ENCODE measurements around the gene IQCC.

The IQCC gene

GRCh38 chr1:32195972-32196823 lies 9.3 kb upstream of the IQCC start:
- no peak overlapping the region for H3K4me2 ChIP-seq (ENCODE audit: low read length)
- H3K23ac ChIP-seq (ENCODE audit: low read length) = no peak overlapping the region
- no peaks in the 10 kb centered on the region for H3K79me2 ChIP-seq (ENCODE audit: control insufficient read depth, insufficient read depth, low read length, poor library complexity)
- H2BK120ac ChIP-seq (ENCODE audit: insufficient read depth, low read length, poor library complexity) = no peak overlapping the region
- no peak overlapping the region for H4K12ac ChIP-seq (ENCODE audit: low read depth, low read length)
- DNase-seq = no peak
- H2BK12ac ChIP-seq (ENCODE audit: low read length) = no peak overlapping the region
- no peak overlapping the region for H3K4me3 ChIP-seq (ENCODE audit: low read depth, low read length)
- H3K4ac ChIP-seq (ENCODE audit: low read depth, low read length) = no peak overlapping the region
- no peak overlapping the region for H3K18ac ChIP-seq (ENCODE audit: low read length)
- peaks cover 56 to 66% of the 10 kb centered on the region in 2 experiments for H3K36me3 ChIP-seq (ENCODE audit: control insufficient read depth in 1 of 2, insufficient read depth in 2 of 2, low read length in 2 of 2)
- H3K79me1 ChIP-seq (ENCODE audit: low read length) = peaks cover 5% of the 10 kb centered on the region
- no peaks in the 10 kb centered on the region for H3K9me3 ChIP-seq (ENCODE audit: insufficient read depth, low read depth, low read length)
- H2AFZ ChIP-seq (ENCODE audit: insufficient read depth, low read length, poor library complexity) = no peak overlapping the region
- no peaks in the 10 kb centered on the region for H3K27me3 ChIP-seq (ENCODE audit: insufficient read depth, low read length)
- no peak overlapping the region for H3K9ac ChIP-seq (ENCODE audit: low read length)
- H2AK5ac ChIP-seq (ENCODE audit: low read length) = no peak overlapping the region
- H3K14ac ChIP-seq (ENCODE audit: low read length) = no peak overlapping the region
- H4K91ac ChIP-seq (ENCODE audit: low read depth, low read length) = no peak overlapping the region
- peaks cover 0 to 1% of the 10 kb centered on the region in 2 experiments for H3K4me1 ChIP-seq (ENCODE audit: control insufficient read depth in 1 of 2, insufficient read depth in 2 of 2, low read length in 2 of 2)
- no peak overlapping the region for H3K27ac ChIP-seq (ENCODE audit: low read depth, low read length)
- no peak overlapping the region for H4K8ac ChIP-seq (ENCODE audit: low read depth, low read length)
- H2BK5ac ChIP-seq (ENCODE audit: low read depth, low read length, poor library complexity) = no peak overlapping the region

- peaks cover 9% of the 10 kb centered on the region for H3K79me1 ChIP-seq (ENCODE audit: low read length)
- no peak for DNase-seq
- H4K12ac ChIP-seq (ENCODE audit: low read depth, low read length) = no peak overlapping the region
- H3K4me2 ChIP-seq (ENCODE audit: low read length) = no peak overlapping the region
- H3K4ac ChIP-seq (ENCODE audit: low read depth, low read length) = no peak overlapping the region
- H3K23ac ChIP-seq (ENCODE audit: low read length) = no peak overlapping the region
- peaks cover 6% of the 10 kb centered on the region in 2 experiments for H3K4me1 ChIP-seq (ENCODE audit: control insufficient read depth in 1 of 2, insufficient read depth in 2 of 2, low read length in 2 of 2)
- H4K91ac ChIP-seq (ENCODE audit: low read depth, low read length) = no peak overlapping the region
- WGBS (ENCODE audit: extremely low coverage, insufficient coverage, insufficient read length) = no CpG with 5 or more reads among the region's 1 CpG
- no peaks in the 10 kb centered on the region for H3K79me2 ChIP-seq (ENCODE audit: control insufficient read depth, insufficient read depth, low read length, poor library complexity)
- H4K8ac ChIP-seq (ENCODE audit: low read depth, low read length) = no peak overlapping the region
- H2AFZ ChIP-seq (ENCODE audit: insufficient read depth, low read length, poor library complexity) = no peak overlapping the region
- no peaks in the 10 kb centered on the region for H3K27me3 ChIP-seq (ENCODE audit: insufficient read depth, low read length)
- H3K4me3 ChIP-seq (ENCODE audit: low read depth, low read length) = no peak overlapping the region
- H2BK5ac ChIP-seq (ENCODE audit: low read depth, low read length, poor library complexity) = no peak overlapping the region
- H2AK5ac ChIP-seq (ENCODE audit: low read length) = no peak overlapping the region
- no peak overlapping the region for H3K9ac ChIP-seq (ENCODE audit: low read length)
- no peak overlapping the region for H2BK120ac ChIP-seq (ENCODE audit: insufficient read depth, low read length, poor library complexity)
- H3K36me3 ChIP-seq (ENCODE audit: control insufficient read depth in 1 of 2, insufficient read depth in 2 of 2, low read length in 2 of 2) = peaks cover 47 to 57% of the 10 kb centered on the region in 2 experiments
- no peak overlapping the region for H3K27ac ChIP-seq (ENCODE audit: low read depth, low read length)
- no peak overlapping the region for H3K14ac ChIP-seq (ENCODE audit: low read length)
- H3K9me3 ChIP-seq (ENCODE audit: insufficient read depth, low read depth, low read length) = no peaks in the 10 kb centered on the region
- H3K18ac ChIP-seq (ENCODE audit: low read length) = no peak overlapping the region
- H2BK12ac ChIP-seq (ENCODE audit: low read length) = no peak overlapping the region
Observed at GRCh38 chr1:32197074-32197473, 8.4 kb upstream of the IQCC start.

- WGBS (ENCODE audit: extremely low coverage, insufficient coverage, insufficient read length) = no CpG with 5 or more reads among the region's 6 CpGs
Observed at GRCh38 chr1:32197837-32198236, 7.6 kb upstream of the IQCC start.

DNA sequence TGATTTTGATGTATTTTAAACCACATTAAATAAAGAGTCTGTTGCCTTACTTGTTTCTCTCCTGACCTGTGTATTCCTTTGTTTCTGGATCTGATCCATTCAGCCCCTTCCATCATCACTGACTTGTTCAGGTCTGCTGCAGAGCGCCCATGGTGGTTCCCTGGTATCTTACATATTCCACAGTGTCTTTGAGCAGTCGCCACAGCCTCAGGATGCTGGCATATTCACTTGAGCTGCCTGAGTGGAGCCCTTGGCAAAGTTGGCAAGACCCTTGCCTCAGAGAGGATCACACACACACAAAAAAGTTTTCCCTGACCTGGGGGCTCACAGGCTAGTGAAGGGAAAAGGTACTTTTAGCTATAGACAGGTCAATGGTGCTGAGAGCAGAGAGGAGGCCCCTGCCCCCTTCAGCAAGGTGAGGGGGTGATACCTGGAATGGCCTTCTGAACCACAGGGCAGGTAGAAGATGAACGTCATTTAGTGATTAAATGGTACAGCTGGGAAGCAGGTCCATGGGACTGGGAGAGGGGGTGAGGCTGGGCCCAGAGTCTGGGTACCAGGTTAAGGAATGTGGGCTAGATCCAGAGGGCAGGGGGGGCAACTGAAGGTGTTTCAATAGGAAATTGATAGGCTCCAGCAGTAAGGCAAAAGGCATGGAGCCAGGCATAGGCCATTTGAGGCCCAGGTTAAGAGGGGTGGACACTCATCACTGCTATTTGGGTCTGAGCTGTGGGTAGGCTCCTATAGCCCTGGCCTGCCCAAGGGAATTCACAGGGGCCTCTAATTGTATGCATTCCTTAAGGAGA lies 7.0 kb upstream of the IQCC start:
- no peak for DNase-seq
- no peaks in the 10 kb centered on the region for H3K9me3 ChIP-seq (ENCODE audit: insufficient read depth, low read depth, low read length)
- H3K27me3 ChIP-seq (ENCODE audit: insufficient read depth, low read length) = no peaks in the 10 kb centered on the region
- no peak overlapping the region for H3K27ac ChIP-seq (ENCODE audit: low read depth, low read length)
- H2AFZ ChIP-seq (ENCODE audit: insufficient read depth, low read length, poor library complexity) = no peak overlapping the region
- H3K23ac ChIP-seq (ENCODE audit: low read length) = no peak overlapping the region
- H4K8ac ChIP-seq (ENCODE audit: low read depth, low read length) = no peak overlapping the region
- peaks cover 9% of the 10 kb centered on the region for H3K79me1 ChIP-seq (ENCODE audit: low read length)
- H3K4me3 ChIP-seq (ENCODE audit: low read depth, low read length) = no peak overlapping the region
- no peak overlapping the region for H2AK5ac ChIP-seq (ENCODE audit: low read length)
- no peak overlapping the region for H4K91ac ChIP-seq (ENCODE audit: low read depth, low read length)
- H3K14ac ChIP-seq (ENCODE audit: low read length) = no peak overlapping the region
- H3K4me1 ChIP-seq (ENCODE audit: control insufficient read depth in 1 of 2, insufficient read depth in 2 of 2, low read length in 2 of 2) = peaks cover 6% of the 10 kb centered on the region in 2 experiments
- no peak overlapping the region for H4K12ac ChIP-seq (ENCODE audit: low read depth, low read length)
- H2BK5ac ChIP-seq (ENCODE audit: low read depth, low read length, poor library complexity) = no peak overlapping the region
- WGBS (ENCODE audit: extremely low coverage, insufficient coverage, insufficient read length) = no CpG with 5 or more reads among the region's 3 CpGs
- H3K9ac ChIP-seq (ENCODE audit: low read length) = no peak overlapping the region
- no peak overlapping the region for H2BK12ac ChIP-seq (ENCODE audit: low read length)
- H2BK120ac ChIP-seq (ENCODE audit: insufficient read depth, low read length, poor library complexity) = no peak overlapping the region
- no peak overlapping the region for H3K4ac ChIP-seq (ENCODE audit: low read depth, low read length)
- H3K18ac ChIP-seq (ENCODE audit: low read length) = no peak overlapping the region
- H3K36me3 ChIP-seq (ENCODE audit: control insufficient read depth in 1 of 2, insufficient read depth in 2 of 2, low read length in 2 of 2) = peaks cover 35 to 44% of the 10 kb centered on the region in 2 experiments
- no peak overlapping the region for H3K4me2 ChIP-seq (ENCODE audit: low read length)
- no peaks in the 10 kb centered on the region for H3K79me2 ChIP-seq (ENCODE audit: control insufficient read depth, insufficient read depth, low read length, poor library complexity)

More at GRCh38 chr1:32197837-32198236, 7.6 kb upstream of the IQCC start:
- no peak overlapping the region for H2BK12ac ChIP-seq (ENCODE audit: low read length)
- H3K4me1 ChIP-seq (ENCODE audit: control insufficient read depth in 1 of 2, insufficient read depth in 2 of 2, low read length in 2 of 2) = peaks cover 6% of the 10 kb centered on the region in 2 experiments
- no peak overlapping the region for H2AFZ ChIP-seq (ENCODE audit: insufficient read depth, low read length, poor library complexity)
- DNase-seq = no peak
- no peak overlapping the region for H3K4ac ChIP-seq (ENCODE audit: low read depth, low read length)
- H3K14ac ChIP-seq (ENCODE audit: low read length) = no peak overlapping the region
- H4K8ac ChIP-seq (ENCODE audit: low read depth, low read length) = no peak overlapping the region
- H3K79me1 ChIP-seq (ENCODE audit: low read length) = peaks cover 9% of the 10 kb centered on the region
- no peak overlapping the region for H2AK5ac ChIP-seq (ENCODE audit: low read length)
- H3K27ac ChIP-seq (ENCODE audit: low read depth, low read length) = no peak overlapping the region
- no peak overlapping the region for H3K9ac ChIP-seq (ENCODE audit: low read length)
- no peak overlapping the region for H4K91ac ChIP-seq (ENCODE audit: low read depth, low read length)
- no peaks in the 10 kb centered on the region for H3K9me3 ChIP-seq (ENCODE audit: insufficient read depth, low read depth, low read length)
- H3K4me2 ChIP-seq (ENCODE audit: low read length) = no peak overlapping the region
- no peak overlapping the region for H3K23ac ChIP-seq (ENCODE audit: low read length)
- H2BK5ac ChIP-seq (ENCODE audit: low read depth, low read length, poor library complexity) = no peak overlapping the region
- no peak overlapping the region for H2BK120ac ChIP-seq (ENCODE audit: insufficient read depth, low read length, poor library complexity)
- no peak overlapping the region for H3K4me3 ChIP-seq (ENCODE audit: low read depth, low read length)
- peaks cover 40 to 50% of the 10 kb centered on the region in 2 experiments for H3K36me3 ChIP-seq (ENCODE audit: control insufficient read depth in 1 of 2, insufficient read depth in 2 of 2, low read length in 2 of 2)
- no peaks in the 10 kb centered on the region for H3K27me3 ChIP-seq (ENCODE audit: insufficient read depth, low read length)
- H3K18ac ChIP-seq (ENCODE audit: low read length) = no peak overlapping the region
- no peaks in the 10 kb centered on the region for H3K79me2 ChIP-seq (ENCODE audit: control insufficient read depth, insufficient read depth, low read length, poor library complexity)
- H4K12ac ChIP-seq (ENCODE audit: low read depth, low read length) = no peak overlapping the region
